ENCODE measurements around the gene TTC9.

The TTC9 gene

DNA sequence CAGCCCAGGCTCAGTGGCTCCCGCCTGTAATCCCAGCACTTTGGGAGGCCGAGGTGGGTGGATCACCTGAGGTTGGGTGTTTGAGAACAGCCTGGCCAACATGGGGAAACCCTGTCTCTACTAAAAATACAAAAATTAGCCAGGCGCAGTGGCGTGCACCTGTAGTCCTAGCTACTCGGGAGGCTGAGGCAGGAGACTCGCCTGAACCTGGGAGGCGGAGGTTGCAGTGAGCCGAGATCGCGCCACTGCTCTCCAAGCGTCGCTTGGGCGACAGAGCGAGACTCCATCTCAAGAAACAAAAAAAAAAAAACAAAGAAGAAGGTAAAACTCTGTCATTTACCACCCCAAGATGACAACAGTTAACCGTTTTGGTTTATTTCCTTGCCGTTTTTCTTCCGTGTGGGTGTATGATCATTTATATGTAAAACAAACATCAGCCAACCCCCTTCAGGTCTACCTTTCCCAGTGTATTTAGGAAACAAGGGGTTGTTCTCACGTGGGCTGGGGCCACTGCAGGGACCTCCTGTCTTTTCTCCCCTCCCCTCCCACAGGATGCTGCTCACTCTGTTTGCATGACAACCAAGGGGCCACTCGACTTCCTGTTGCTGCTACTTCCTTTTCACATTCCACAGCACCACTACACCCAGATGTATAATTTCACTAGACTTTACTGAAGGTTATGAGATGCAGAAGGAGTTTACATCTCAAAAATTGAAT, 13.6 kb downstream of the TTC9 start:
- Histone ChIP-seq H3K27ac (ENCODE audit: low read length) (peak overlapping the region; percentile 72), H2AFZ (ENCODE audit: low read depth, low read length) (peak overlapping the region; percentile 84), H3K27me3 (ENCODE audit: insufficient read depth, low read length, poor library complexity) (no peaks in the 10 kb centered on the region), H3K4me3 (ENCODE audit: low read depth in 1 of 2, low read length in 2 of 2) (peak overlapping the region in 1 of 2 experiments; percentile 24; a peak in 2 of 4 replicates), H3K36me3 (ENCODE audit: insufficient read depth, low read length) (no peaks in the 10 kb centered on the region), H3K9ac (ENCODE audit: low read depth, low read length) (peak overlapping the region; percentile 31; the same call in 1 of the 2 replicates), H3K79me2 (ENCODE audit: insufficient read depth, low read length) (no peaks in the 10 kb centered on the region), H3K4me2 (ENCODE audit: insufficient read depth, low read length) (peak overlapping the region; percentile 46), H3K4me1 (ENCODE audit: insufficient read depth, low read length) (peaks cover 27% of the 10 kb centered on the region), H4K20me1 (ENCODE audit: insufficient read depth, low read length) (no peaks in the 10 kb centered on the region), H3K9me3 (ENCODE audit: insufficient read depth, low read length, severe bottlenecking) (no peaks in the 10 kb centered on the region)
- peak; percentile 100 for ATAC-seq (ENCODE audit: insufficient read depth, low read depth)
- TF ChIP-seq, protein P1, sequence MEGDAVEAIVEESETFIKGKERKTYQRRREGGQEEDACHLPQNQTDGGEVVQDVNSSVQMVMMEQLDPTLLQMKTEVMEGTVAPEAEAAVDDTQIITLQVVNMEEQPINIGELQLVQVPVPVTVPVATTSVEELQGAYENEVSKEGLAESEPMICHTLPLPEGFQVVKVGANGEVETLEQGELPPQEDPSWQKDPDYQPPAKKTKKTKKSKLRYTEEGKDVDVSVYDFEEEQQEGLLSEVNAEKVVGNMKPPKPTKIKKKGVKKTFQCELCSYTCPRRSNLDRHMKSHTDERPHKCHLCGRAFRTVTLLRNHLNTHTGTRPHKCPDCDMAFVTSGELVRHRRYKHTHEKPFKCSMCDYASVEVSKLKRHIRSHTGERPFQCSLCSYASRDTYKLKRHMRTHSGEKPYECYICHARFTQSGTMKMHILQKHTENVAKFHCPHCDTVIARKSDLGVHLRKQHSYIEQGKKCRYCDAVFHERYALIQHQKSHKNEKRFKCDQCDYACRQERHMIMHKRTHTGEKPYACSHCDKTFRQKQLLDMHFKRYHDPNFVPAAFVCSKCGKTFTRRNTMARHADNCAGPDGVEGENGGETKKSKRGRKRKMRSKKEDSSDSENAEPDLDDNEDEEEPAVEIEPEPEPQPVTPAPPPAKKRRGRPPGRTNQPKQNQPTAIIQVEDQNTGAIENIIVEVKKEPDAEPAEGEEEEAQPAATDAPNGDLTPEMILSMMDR (IDR thresholded peaks at IDR 0.05; ENCODE audit: borderline replicate concordance, extremely low read depth, low read length, poor library complexity, severe bottlenecking): no peak
- TF ChIP-seq EZH2 (IDR thresholded peaks at IDR 0.05; ENCODE audit: borderline replicate concordance, low read depth, low read length, severe bottlenecking): no peak
- DNase-seq: peak; percentile 85

DNA sequence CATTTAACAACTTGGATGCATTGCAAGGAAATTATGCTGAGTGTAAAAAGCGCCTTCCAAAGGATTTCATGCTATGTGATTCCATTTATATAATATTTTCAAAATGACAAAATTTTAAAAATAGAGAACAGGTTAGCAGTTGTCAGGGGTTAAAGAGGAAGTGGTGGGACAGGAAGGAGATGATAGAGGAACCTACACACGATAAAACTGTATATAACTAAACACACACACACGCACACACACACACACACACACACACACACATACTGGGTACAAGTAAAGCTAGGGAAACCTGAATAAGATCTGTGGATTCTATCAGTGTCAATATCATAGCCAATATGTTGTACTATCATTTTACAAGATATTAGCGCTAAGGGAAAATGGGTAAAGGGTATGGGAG, 17.2 kb downstream of the TTC9 start:
- TF ChIP-seq EZH2 (IDR thresholded peaks at IDR 0.05; ENCODE audit: borderline replicate concordance, low read depth, low read length, severe bottlenecking): no peak
- TF ChIP-seq, protein P1 (IDR thresholded peaks at IDR 0.05; ENCODE audit: borderline replicate concordance, extremely low read depth, low read length, poor library complexity, severe bottlenecking): no peak
- Histone ChIP-seq H3K4me2 (ENCODE audit: insufficient read depth, low read length) (no peak overlapping the region), H3K9me3 (ENCODE audit: insufficient read depth, low read length, severe bottlenecking) (no peaks in the 10 kb centered on the region), H3K9ac (ENCODE audit: low read depth, low read length) (no peak overlapping the region), H2AFZ (ENCODE audit: low read depth, low read length) (no peak overlapping the region), H3K4me1 (ENCODE audit: insufficient read depth, low read length) (peaks cover 30% of the 10 kb centered on the region), H3K36me3 (ENCODE audit: insufficient read depth, low read length) (no peaks in the 10 kb centered on the region), H3K4me3 (ENCODE audit: low read depth in 1 of 2, low read length in 2 of 2) (no peak overlapping the region), H3K27me3 (ENCODE audit: insufficient read depth, low read length, poor library complexity) (no peaks in the 10 kb centered on the region), H4K20me1 (ENCODE audit: insufficient read depth, low read length) (no peaks in the 10 kb centered on the region), H3K79me2 (ENCODE audit: insufficient read depth, low read length) (no peaks in the 10 kb centered on the region), H3K27ac (ENCODE audit: low read length) (no peak overlapping the region)
- no peak for ATAC-seq (ENCODE audit: insufficient read depth, low read depth)
- DNase-seq: peak; percentile 44

DNA sequence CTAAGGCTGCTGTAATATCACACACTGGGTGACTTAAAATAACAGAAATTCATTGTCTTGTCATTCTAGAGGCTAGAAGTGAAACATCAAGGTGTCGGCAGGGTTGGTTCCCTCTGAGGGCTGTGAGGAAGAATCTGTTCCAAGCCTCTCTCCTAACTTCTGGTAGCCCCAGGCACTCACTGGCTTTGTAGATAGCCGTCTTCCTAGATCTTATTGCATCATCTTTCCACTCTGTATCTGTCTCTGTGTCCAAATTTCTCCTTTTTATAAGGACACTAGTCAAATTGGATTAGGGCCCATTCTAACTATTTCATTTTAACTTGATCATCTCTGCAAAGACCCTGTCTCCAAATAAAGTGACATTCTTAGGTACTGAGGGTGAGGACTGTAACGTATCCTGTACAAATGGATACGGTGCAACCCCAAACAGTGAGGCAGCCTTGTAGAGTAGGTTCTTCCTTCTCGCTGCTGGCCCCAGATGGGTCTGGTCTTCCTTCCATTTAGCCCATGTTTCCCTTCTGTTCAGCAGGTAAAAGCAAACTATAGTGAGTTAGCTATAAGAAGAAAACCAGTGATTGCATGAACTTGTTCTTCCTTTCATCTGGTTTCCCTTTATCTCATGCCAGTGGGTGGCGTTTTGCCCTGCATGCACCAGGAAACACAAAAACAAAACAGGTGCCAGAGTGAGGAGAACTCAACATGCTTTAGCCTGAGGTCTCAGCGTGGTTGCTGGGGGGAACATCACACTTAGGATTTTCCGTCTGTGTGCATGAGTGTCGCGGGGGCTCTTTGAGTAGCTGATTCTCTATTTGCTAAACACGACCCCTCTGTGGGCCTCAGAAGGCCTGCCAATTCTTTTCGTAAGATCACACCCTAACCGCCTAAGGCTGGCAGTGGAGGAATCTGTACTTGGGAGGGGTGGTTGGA, 19.5 kb downstream of the TTC9 start:
- Histone ChIP-seq H2AFZ (ENCODE audit: low read depth, low read length) (no peak overlapping the region; the same call in 1 of the 2 replicates), H3K9ac (ENCODE audit: low read depth, low read length) (no peak overlapping the region), H3K4me3 (ENCODE audit: low read depth in 1 of 2, low read length in 2 of 2) (no peak overlapping the region), H3K27me3 (ENCODE audit: insufficient read depth, low read length, poor library complexity) (no peaks in the 10 kb centered on the region), H3K27ac (ENCODE audit: low read length) (no peak overlapping the region), H3K79me2 (ENCODE audit: insufficient read depth, low read length) (no peaks in the 10 kb centered on the region), H3K4me2 (ENCODE audit: insufficient read depth, low read length) (no peak overlapping the region), H4K20me1 (ENCODE audit: insufficient read depth, low read length) (no peaks in the 10 kb centered on the region), H3K9me3 (ENCODE audit: insufficient read depth, low read length, severe bottlenecking) (no peaks in the 10 kb centered on the region), H3K4me1 (ENCODE audit: insufficient read depth, low read length) (peaks cover 13% of the 10 kb centered on the region), H3K36me3 (ENCODE audit: insufficient read depth, low read length) (no peaks in the 10 kb centered on the region)
- DNase-seq: peak; percentile 58
- peak; percentile 85 for ATAC-seq (ENCODE audit: insufficient read depth, low read depth)
- TF ChIP-seq, protein P1 (IDR thresholded peaks at IDR 0.05; ENCODE audit: borderline replicate concordance, extremely low read depth, low read length, poor library complexity, severe bottlenecking): peak; percentile 24
- TF ChIP-seq EZH2 (IDR thresholded peaks at IDR 0.05; ENCODE audit: borderline replicate concordance, low read depth, low read length, severe bottlenecking): no peak
